ENCODE results near the gene OR9Q1.
"Not testable (repeated sequence)": the region's sequence is repeated elsewhere in the genome, so short reads cannot be mapped to it uniquely, and the experiment has no call there.

GRCh38 chr11:58212420-58212819 lies 188.7 kb downstream of the OR9Q1 start, which contains the start of gene OR1S1:
- not testable (repeated sequence) for TF ChIP-seq POLR2A, POLR2AphosphoS5 (IDR thresholded peaks at IDR 0.05)
